ENCODE data around the gene URI1. TPM values are rescaled to one million over a fixed set of nuclear protein-coding genes. Genes with fewer than 3 reads are reported as not detected.

URI1 gene
- total RNA-seq, 1 donor from 2014 or later, result 43.7 TPM

- no peak for DNase-seq
- no peak for TF ChIP-seq CTCF (IDR thresholded peaks at IDR 0.05; ENCODE audit: partially characterized antibody, unreplicated experiment)
- H3K4me3 Mint-ChIP-seq (ENCODE audit: unreplicated experiment), result no peak overlapping the region
- peaks cover 11% of the 10 kb centered on the region for H3K36me3 Mint-ChIP-seq (ENCODE audit: unreplicated experiment)
- H3K27ac Mint-ChIP-seq (ENCODE audit: unreplicated experiment), result no peak overlapping the region
- H3K4me1 Mint-ChIP-seq (ENCODE audit: low read depth, unreplicated experiment), result peaks cover 11% of the 10 kb centered on the region
- H3K27me3 Mint-ChIP-seq (ENCODE audit: unreplicated experiment), result no peaks in the 10 kb centered on the region
- no peaks in the 10 kb centered on the region for H3K9me3 Mint-ChIP-seq (ENCODE audit: unreplicated experiment)
Measured at GRCh38 chr19:30028992-30029343, 86.9 kb downstream of the URI1 start.

GRCh38 chr19:30029721-30030510 lies 87.9 kb downstream of the URI1 start:
- no peak for TF ChIP-seq CTCF (IDR thresholded peaks at IDR 0.05; ENCODE audit: partially characterized antibody, unreplicated experiment)
- Mint-ChIP-seq H3K9me3 (ENCODE audit: unreplicated experiment) (no peaks in the 10 kb centered on the region), H3K27me3 (ENCODE audit: unreplicated experiment) (no peaks in the 10 kb centered on the region), H3K36me3 (ENCODE audit: unreplicated experiment) (peaks cover 11% of the 10 kb centered on the region), H3K4me1 (ENCODE audit: low read depth, unreplicated experiment) (peaks cover 11% of the 10 kb centered on the region), H3K27ac (ENCODE audit: unreplicated experiment) (no peak overlapping the region), H3K4me3 (ENCODE audit: unreplicated experiment) (no peak overlapping the region)
- no peak for DNase-seq

- H3K36me3 Mint-ChIP-seq (ENCODE audit: unreplicated experiment), result peaks cover 20% of the 10 kb centered on the region
- H3K9me3 Mint-ChIP-seq (ENCODE audit: unreplicated experiment), result peaks cover 2% of the 10 kb centered on the region
- H3K27me3 Mint-ChIP-seq (ENCODE audit: unreplicated experiment), result no peaks in the 10 kb centered on the region
- no peak overlapping the region for H3K4me3 Mint-ChIP-seq (ENCODE audit: unreplicated experiment)
- no peak for TF ChIP-seq CTCF (IDR thresholded peaks at IDR 0.05; ENCODE audit: partially characterized antibody, unreplicated experiment)
- peaks cover 15% of the 10 kb centered on the region for H3K4me1 Mint-ChIP-seq (ENCODE audit: low read depth, unreplicated experiment)
- no peak for DNase-seq
- no peak overlapping the region for H3K27ac Mint-ChIP-seq (ENCODE audit: unreplicated experiment)
Measured at GRCh38 chr19:30034321-30034720, 92.3 kb downstream of the URI1 start.

GRCh38 chr19:30036154-30037129 lies 94.4 kb downstream of the URI1 start:
- H3K4me1 Mint-ChIP-seq (ENCODE audit: low read depth, unreplicated experiment), result peaks cover 7% of the 10 kb centered on the region
- H3K27ac Mint-ChIP-seq (ENCODE audit: unreplicated experiment), result no peak overlapping the region
- no peak for DNase-seq
- no peak for TF ChIP-seq CTCF (IDR thresholded peaks at IDR 0.05; ENCODE audit: partially characterized antibody, unreplicated experiment)
- H3K9me3 Mint-ChIP-seq (ENCODE audit: unreplicated experiment), result peaks cover 5% of the 10 kb centered on the region
- peaks cover 20% of the 10 kb centered on the region for H3K36me3 Mint-ChIP-seq (ENCODE audit: unreplicated experiment)
- no peak overlapping the region for H3K4me3 Mint-ChIP-seq (ENCODE audit: unreplicated experiment)
- no peaks in the 10 kb centered on the region for H3K27me3 Mint-ChIP-seq (ENCODE audit: unreplicated experiment)
